ENCODE measurements around the gene JAML. TPM values are rescaled to one million over a fixed set of nuclear protein-coding genes. Genes with fewer than 3 reads are reported as not detected.

The JAML gene
- total and polyA plus RNA-seq, 2 of the 8 experiments (the other 6 are each of a cell fraction or from before 2014, with no cell fraction given), result 0.12 to 0.58 TPM

DNA sequence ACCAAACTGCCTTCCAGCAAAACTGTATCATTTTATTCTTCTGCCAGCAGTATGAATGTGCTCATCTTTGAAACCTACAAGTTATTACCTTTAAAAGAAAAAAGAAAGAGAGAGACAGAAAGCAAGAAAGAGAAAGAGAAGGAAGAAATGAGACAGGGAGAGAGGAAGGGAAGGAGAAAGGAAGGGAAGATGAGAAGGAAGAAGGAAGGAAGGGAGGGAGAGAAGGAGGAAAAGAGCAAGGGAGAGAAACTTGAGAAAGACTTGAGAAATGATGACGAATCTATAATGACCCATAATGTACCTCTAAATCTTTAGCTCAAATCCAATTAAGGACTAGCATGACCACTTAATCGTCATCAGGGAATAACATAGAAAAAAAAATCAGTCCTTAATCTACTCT is 11.4 kb upstream of the JAML start:
- Histone ChIP-seq H4K5ac (ENCODE audit: insufficient read length, low read depth, low read length) (no peak overlapping the region), H3K9ac (replicated peaks in 1 of 4; ENCODE audit: extremely low read depth in 1 of 4, low read depth in 3 of 4, low read length in 3 of 4) (no peak overlapping the region), H3K4me1 (replicated peaks in 1 of 4; ENCODE audit: control insufficient read depth in 3 of 4, insufficient read depth in 4 of 4, low read length in 3 of 4) (peaks cover 0 to 6% (median 0%) of the 10 kb centered on the region in 4 experiments; a peak in 3 of 7 replicates), H3K23ac (ENCODE audit: insufficient read length) (no peak overlapping the region), H3K36me3 (ENCODE audit: control insufficient read depth in 2 of 4, insufficient read depth in 4 of 4, low read length in 3 of 4) (no peaks in the 10 kb centered on the region; a peak in 1 of 8 replicates), H3K4ac (replicated peaks; ENCODE audit: insufficient read length, low read depth, low read length) (no peak overlapping the region), H3K18ac (ENCODE audit: extremely low read depth, low read length) (no peak overlapping the region), H2BK15ac (ENCODE audit: low read length) (no peak overlapping the region), H3K27ac (ENCODE audit: low read depth, low read length) (no peak overlapping the region), H3K4me2 (ENCODE audit: insufficient read depth in 1 of 2, low read depth in 2 of 2, low read length in 2 of 2) (no peak overlapping the region), H3K79me2 (ENCODE audit: control insufficient read depth in 1 of 2, insufficient read depth in 2 of 2, low read length in 2 of 2) (no peaks in the 10 kb centered on the region), H3K14ac (ENCODE audit: insufficient read length) (no peak overlapping the region), H2AK5ac (ENCODE audit: low read depth, low read length) (no peak overlapping the region), H2BK5ac (ENCODE audit: low read depth, low read length) (no peak overlapping the region), H3K23me2 (ENCODE audit: low read depth, low read length) (no peaks in the 10 kb centered on the region; the same call in 1 of the 2 replicates), H4K20me1 (replicated peaks in 1 of 2; ENCODE audit: control insufficient read depth in 1 of 2, insufficient read depth in 2 of 2, low read length in 2 of 2) (no peaks in the 10 kb centered on the region), H2BK12ac (ENCODE audit: low read depth, low read length) (no peak overlapping the region), H3K79me1 (ENCODE audit: low read depth, low read length) (no peaks in the 10 kb centered on the region), H2BK120ac (replicated peaks; ENCODE audit: low read depth, low read length) (no peak overlapping the region), H3K4me3 (ENCODE audit: extremely low read depth in 1 of 4, insufficient read depth in 2 of 4, low read depth in 3 of 4, low read length in 4 of 4) (no peak overlapping the region), H3K56ac (replicated peaks; ENCODE audit: insufficient read length, low read depth, low read length) (no peak overlapping the region), H3K9me3 (ENCODE audit: insufficient read depth in 2 of 2, low read depth in 1 of 2, low read length in 1 of 2) (no peaks in the 10 kb centered on the region), H3K27me3 (replicated peaks in 1 of 4; ENCODE audit: control insufficient read depth in 3 of 4, extremely low read depth in 1 of 4, insufficient read depth in 3 of 4, low read length in 3 of 4) (no peaks in the 10 kb centered on the region; a peak in 1 of 7 replicates), H2BK20ac (ENCODE audit: low read length) (no peak overlapping the region), H2AFZ (ENCODE audit: low read length) (no peak overlapping the region), H4K91ac (replicated peaks; ENCODE audit: insufficient read length, low read length) (no peak overlapping the region), H4K8ac (ENCODE audit: extremely low read depth, insufficient read depth, low read length) (no peak overlapping the region)
- TF ChIP-seq SUZ12 (IDR thresholded peaks at IDR 0.05; ENCODE audit: low read length), result no peak
- no peak for TF ChIP-seq EZH2 (IDR thresholded peaks at IDR 0.05; ENCODE audit: low read depth, low read length, severe bottlenecking)
- TF ChIP-seq TAF7 (optimal IDR thresholded peaks at IDR 0.05; ENCODE audit: borderline replicate concordance, low read depth, low read length), result no peak
- no peak for TF ChIP-seq ZNF274 (IDR thresholded peaks at IDR 0.05; ENCODE audit: borderline replicate concordance, extremely low read depth, low read length)
- TF ChIP-seq EP300 (IDR thresholded peaks at IDR 0.05; ENCODE audit: borderline replicate concordance in 1 of 2, low read depth in 2 of 2, low read length in 2 of 2), result no peak
- TF ChIP-seq SIRT6 (IDR thresholded peaks at IDR 0.05; ENCODE audit: low read length), result no peak
- TF ChIP-seq, protein P1, sequence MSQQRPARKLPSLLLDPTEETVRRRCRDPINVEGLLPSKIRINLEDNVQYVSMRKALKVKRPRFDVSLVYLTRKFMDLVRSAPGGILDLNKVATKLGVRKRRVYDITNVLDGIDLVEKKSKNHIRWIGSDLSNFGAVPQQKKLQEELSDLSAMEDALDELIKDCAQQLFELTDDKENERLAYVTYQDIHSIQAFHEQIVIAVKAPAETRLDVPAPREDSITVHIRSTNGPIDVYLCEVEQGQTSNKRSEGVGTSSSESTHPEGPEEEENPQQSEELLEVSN (IDR thresholded peaks at IDR 0.05), result no peak
- no peak for TF ChIP-seq BACH1 (IDR thresholded peaks at IDR 0.05; ENCODE audit: low read length)
- no peak for TF ChIP-seq RNF2 (IDR thresholded peaks at IDR 0.05; ENCODE audit: borderline replicate concordance, low read depth, low read length, missing control alignments, poor library complexity, severe bottlenecking)
- no peak for TF ChIP-seq HDAC2 (IDR thresholded peaks at IDR 0.05; ENCODE audit: borderline replicate concordance in 1 of 2, low read depth in 2 of 2, low read length in 2 of 2)
- no peak for TF ChIP-seq RAD21 (IDR thresholded peaks at IDR 0.05 in 1 of 2, conservative IDR thresholded peaks at IDR 0.05 in 1 of 2; ENCODE audit: low read depth in 2 of 2, low read length in 2 of 2)
- DNase-seq (ENCODE audit: low read depth in 1 of 2, low spot score in 2 of 2) (no peak), FAIRE-seq (no peak)
- WGBS, 2 experiments (ENCODE audit: extremely low coverage in 1 of 2, insufficient coverage in 1 of 2, insufficient read length in 1 of 2, insufficient replicate concordance in 2 of 2, low coverage in 1 of 2, low lambda C conversion rate in 2 of 2, missing lambda C conversion rate in 1 of 2), result 81% methylated on average over 2 of the region's 2 CpGs; no CpG with 5 or more reads in 1 of the 2 experiments
- CTCF ChIA-PET (ENCODE audit: partially characterized antibody), result interaction anchor here (1.4 to 1.5 kb wide), 2 partner anchors 12 to 21 kb away, joined by 3 read pairs; partner anchors contain the start of gene JAML
- POLR2A ChIA-PET (ENCODE audit: partially characterized antibody), result no interaction called here

Measured in H1 (cell line).